HG03457 (cell line): ENCODE measurements around the gene RABAC1.
"Not testable (repeated sequence)": the region's sequence is repeated elsewhere in the genome, so short reads cannot be mapped to it uniquely, and the experiment has no call there.

Experiments
- ATAC-seq: cut with Tn5 transposase; IDR thresholded peaks from one replicate; pipeline ENCODE4 v1.9.1; 2021; ENCODE audit warnings: moderate number of reproducible peaks; ENCODE audit not compliant: unreplicated experiment

Gene RABAC1, protein sequence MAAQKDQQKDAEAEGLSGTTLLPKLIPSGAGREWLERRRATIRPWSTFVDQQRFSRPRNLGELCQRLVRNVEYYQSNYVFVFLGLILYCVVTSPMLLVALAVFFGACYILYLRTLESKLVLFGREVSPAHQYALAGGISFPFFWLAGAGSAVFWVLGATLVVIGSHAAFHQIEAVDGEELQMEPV

DNA sequence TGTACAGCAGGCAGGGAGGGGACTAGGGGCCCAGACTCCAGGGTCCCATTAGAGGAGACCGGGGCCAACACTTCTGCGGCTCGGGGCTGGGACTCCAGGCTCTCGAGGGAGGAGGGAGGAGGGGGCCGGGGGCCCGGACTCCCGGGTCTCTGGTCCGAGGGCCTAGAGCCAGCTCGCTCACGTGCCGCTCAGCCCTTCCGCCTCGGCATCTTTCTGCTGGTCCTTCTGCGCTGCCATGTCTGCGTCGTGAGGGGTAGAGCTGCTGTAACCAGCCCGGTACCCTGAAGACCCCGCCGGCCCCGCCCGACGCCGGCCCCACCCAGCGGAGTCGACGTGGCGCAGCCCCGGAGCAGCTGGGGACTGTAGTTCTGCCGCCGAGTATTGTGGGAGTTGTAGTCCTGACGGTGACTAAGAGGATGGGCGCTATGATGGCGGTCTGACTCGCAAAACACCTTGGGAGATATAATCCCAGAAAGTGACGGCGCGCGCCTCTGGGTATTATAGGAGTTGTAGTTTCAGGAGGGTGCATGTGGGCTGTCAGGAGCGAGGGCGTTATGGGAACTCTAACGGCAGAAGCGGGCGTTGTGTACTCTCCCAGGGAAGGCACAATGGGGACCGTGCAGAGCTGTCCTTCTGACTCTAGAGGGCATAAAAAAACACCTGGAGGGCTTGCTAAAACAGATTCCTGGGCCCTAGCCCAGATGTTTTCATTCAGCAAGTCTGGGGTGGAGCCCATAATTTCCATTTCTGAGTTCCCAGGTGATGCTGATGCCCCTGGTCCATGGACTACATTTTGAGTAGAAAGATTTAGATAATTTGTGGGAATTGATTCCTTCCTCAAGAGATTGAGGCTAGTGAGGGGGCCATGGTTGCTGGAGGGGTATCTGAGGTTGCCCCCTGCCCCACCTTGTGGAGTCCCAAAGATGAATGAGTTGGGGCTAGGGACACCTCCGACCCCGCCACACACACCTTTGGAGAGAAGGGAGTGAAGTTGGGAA is at the start of gene RABAC1:
TSS of gene RABAC1 (minus strand) at position 266 of the 998 bp plus-strand sequence. CDS start at position 237, 29 bp downstream.
- peak; percentile 67 for ATAC-seq

DNA sequence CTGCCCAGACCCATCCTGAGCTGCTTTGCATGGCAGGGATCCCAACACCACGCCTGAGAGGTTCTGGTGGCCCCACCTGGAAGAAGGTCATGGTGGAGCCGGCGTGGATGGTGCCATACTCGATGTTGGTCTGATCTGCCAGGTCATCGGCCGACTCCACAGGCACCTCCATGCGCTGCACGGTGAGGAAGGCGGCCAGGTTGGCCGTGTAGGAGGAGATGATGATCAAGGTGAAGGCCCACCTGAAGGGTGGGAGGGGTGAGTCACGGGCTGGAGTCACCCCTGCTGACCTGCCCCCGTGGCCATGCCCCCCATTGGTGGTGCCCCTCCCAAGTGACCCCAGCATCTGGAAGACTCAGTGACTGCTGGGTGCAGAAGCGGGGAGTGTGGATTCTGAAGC is 47.4 kb upstream of the RABAC1 start:
- ATAC-seq = no peak

DNA sequence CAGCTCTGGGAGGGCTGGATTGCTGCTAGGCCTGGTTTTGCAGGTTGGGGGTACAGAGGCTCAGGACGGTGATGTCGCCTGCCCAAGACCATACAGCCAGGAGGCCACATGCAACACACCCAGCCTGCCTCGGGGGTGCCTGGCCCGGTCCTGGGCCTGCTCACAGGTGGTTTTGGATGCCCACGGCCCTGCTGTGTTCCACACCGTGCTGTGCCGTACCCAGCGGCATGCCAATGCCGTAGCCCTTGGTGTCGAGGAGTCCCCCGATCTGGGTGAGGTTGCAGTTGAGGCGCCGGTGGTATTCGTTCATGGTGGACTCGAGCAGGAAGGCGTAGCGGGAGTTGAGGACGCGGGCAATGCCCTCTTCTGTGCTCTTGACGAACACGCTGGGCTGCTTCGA is 46.4 kb upstream of the RABAC1 start:
- no peak for ATAC-seq

DNA sequence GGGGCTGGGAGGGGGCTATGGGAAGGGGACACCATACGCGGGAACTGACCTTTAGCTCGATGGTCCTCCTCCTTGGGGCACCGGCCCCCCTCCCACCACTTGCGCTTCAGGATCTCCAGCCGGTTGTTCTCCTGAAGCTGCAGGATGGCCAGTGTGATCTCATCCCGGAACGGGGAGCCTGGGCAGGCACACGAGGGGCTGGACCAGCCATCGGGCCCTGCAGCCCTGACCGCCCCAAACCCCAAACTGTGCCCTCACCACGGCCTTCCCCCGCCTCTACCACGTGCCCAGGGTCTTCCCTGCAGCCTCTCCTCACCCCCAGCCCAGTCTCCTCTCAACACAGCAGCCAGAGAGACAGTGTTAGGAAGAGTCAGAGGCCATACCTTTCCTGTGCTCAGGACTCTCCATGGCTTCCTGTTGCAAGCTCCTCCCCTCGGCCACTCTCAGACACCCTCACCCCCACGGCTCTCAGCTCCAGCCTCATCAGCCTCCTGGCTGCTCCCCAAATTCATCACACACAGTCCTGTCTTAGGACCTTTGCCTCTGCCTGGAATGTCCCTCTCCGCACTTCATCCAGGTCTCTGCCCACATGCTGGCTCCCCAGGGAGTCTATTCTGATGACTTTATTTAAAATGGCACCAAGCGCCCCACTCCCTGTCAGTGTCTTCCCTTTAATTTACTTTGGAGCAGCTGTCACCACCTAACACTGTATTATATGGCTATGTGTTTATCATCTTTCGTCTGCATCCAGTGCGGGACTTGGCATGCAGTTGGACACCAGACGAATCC is 44.6 kb upstream of the RABAC1 start:
- ATAC-seq = no peak

DNA sequence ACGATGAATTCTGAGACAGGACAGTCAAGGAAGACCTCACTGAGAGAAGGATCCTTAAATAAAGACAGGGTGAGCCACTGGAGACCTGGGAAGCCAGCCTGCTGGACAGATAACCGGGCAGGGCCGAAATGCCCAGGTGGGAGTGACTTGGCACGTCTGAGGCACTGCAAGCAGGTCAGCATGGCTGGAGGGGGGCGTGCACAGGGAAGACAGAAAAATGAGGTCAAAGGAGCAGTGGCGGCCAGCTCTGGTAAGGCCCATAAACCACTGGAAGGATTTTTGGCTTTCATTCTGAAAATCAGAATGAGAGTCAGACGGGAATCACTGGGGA is 40.7 kb upstream of the RABAC1 start:
- ATAC-seq = no peak

DNA sequence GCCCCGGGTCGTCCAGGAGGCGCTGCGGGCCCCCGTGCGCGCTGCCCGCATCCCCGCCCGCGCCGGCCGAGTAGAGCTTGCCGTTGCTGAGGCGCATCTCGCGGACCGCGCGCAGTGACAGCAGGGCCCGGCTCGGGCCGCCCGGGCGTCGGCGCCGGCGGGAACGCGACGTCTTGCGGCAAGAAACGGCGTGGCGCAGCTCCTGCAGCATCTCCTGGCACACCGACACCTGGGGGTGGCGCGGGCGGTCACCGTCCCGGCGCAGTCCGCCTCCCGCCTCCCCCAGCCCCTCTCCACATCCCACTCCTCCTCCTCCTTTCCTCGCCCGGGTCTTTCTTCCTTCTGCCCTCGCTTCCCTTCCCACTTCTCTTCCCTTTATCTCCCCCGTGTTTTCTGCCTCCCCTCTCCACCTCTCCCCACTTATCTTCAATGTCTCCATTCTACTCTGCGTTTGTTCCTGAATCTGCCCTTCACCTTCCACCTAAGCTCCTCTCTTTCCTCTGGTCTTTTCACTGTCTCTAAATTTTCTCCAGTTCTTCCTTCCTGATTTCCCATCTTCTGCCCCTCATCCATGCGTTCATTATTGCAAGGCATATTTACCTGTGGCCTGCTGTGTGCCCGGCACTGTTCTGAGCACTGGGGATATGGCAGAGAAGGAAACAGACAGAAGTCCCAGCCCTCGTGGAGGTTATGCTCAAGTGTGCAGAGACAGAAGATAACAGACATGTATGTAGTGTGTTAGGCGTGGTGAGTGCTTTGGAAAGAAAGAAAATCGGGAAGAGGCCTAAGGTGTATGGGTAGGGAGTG is 40.2 kb upstream of the RABAC1 start:
- no peak for ATAC-seq

DNA sequence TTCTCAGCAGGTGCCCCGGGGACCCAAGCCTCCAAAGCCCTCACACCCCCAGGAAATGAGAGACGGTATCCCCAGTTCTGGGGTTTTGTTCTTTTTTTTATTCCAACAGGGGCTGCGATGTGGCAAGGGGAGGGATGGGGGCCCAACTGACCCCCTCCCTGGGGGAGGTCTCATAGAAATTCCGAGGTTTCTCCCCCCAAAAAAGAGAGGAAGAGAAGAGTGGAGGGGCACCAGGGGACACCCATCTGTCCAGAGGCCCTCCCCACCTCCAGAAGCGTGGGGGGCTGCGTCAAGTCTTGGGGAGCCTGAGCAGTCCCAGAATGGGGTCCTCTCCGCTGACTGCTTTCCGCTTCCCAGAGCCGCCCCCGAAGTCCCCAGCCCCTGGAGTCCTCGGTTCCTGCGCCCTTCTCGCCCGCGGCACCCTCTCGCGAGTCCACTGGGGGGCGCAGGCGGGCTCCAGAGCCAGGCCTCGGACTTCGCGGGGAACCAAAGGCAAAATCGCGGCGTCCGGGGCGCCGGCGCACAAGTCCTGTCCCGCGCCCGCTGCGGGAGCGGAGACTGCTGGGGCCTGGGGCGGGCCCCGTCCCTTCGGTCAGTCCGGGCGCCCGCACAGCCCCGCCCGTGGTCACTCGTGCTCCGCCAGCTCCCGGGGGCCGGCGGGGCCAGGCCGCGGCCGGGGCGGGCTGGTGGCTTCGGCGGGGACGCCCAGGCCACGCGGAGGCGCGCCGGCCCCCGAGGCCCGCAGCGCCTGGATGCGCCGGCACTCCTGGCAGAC is 39.3 kb upstream of the RABAC1 start:
- ATAC-seq = no peak

DNA sequence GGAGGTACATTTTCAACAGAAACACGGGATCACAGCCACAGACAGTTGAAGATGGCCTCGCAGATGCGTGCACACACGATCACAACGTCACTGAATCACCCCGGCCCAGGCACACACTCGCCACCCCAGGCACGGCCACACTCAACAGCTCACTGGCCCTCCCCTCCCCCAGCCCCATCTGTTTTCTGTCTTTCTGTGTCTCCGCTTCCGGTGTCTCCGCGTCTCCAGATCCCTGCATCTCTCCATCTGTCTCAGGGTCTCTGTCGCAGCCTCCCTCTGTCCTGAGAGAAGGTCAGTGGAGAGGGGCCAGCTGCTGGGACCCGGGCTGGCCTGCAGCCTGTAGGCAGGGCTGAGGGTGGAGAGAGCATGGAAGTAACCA is 38.7 kb upstream of the RABAC1 start:
- ATAC-seq = no peak

DNA sequence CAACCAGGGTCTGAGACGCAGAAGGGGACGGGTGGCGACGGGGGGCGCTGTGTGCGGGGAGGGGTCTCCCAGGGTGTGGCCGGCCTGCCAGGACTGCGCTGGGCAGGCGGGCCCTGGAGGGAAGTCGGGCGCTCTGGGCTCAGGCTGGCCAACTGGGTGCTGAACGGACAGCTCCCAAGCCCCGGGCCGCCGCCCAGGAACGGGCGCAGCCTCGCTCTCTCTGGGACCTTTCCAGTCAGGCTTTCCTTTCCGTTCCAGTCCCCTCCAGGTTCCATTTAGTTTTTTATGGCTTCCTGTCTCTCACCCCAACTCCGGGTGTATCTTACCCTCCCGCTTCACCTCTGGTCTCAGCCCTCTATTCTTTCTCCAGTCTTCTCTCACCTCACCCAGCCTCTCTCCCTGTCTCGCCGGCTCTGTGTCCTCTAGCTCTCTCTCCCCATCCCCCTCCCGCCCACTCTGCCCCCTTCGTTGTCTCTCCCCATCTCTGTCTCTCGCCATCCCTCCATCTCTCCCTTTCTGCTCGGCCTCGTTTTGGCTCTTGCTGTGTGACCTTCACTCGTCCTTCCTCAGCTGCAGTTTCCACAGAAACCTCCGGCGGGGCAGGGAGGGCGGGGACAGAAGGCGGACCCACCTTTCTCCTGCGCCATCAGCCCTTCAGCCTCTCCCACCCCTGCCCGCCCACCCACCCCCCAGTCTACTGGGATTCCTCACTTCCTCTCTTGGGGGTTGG is 38.2 kb upstream of the RABAC1 start:
- ATAC-seq = no peak

DNA sequence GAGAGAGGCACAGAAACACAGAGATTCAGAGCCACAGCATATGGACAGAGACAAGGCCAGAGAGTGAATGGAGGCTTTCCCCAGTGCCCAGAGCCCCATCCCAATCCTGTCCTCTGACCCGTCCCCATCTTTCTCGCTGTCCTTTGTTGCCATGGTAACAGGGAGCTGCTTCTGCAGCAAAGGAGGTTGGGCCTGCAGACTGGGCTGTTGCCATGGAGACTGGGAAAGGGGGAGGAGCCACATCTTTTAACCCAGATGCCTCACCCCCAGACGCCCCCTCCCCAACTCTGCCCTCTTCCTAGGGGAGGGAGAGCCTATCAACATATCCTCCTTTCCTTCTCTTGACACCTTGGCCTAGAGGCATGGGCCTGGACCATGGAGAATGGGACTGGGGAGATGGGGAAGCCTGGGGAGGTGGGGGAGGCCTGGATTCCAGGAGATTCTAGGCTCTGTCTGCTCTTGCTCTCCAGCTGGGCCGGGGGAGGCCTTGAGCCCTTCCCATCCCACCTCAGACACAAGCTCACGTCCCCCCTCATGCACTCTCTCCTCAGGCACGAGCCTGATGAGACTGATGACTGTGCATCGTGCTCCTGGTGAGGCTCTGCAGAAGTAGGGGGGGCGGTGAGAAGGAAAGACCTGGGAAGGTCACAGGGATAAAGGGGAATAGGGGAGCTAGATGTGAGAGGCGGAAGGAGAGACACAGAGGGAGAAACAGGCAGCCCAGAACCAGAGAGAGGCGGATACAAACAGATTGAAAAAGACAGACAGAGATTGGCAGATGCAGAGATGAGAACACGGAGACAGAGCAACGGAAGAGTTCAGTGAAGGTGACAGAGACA is 37.1 kb upstream of the RABAC1 start:
- ATAC-seq = no peak

DNA sequence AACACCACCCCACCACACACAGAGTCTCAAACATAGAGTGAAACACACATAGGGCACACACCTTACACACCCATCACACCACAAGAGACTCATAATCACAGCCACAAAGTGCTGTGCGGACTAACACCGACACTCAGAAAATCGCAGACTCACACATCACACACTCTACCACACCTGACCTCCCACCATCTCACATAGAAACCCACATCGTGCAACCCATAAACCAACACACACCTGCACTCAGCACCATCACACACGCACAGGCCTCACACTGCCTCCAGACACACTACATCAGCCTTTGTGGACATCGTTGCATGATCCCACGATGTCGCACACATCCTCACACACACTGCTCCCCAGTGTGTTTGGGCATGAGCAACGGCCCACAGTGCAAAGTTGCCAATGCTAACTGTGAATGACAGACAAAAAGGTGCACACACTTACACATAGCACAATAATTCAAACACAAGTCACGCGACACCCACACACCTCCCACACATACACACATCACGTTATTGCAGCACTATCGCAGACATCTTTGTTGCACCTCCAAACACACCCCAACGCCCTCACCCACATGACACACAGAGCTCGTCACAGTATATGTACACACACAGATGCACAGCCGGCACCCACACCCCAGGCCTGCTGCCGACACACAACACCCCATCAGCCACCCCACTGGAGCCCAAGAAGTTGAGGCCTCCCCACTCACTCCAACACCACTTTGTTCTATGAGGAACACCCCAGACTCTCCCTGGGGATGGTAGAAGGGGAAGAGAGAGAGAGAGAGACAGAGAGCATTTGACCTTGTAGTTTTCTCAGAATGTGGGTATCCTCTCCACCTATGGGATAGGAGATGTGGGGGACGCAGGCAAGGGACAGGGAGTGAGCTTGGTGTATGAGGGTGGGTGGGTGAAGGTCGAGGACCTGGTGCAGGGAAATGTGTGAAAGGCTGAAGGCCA is 36.2 kb upstream of the RABAC1 start:
- ATAC-seq = no peak

DNA sequence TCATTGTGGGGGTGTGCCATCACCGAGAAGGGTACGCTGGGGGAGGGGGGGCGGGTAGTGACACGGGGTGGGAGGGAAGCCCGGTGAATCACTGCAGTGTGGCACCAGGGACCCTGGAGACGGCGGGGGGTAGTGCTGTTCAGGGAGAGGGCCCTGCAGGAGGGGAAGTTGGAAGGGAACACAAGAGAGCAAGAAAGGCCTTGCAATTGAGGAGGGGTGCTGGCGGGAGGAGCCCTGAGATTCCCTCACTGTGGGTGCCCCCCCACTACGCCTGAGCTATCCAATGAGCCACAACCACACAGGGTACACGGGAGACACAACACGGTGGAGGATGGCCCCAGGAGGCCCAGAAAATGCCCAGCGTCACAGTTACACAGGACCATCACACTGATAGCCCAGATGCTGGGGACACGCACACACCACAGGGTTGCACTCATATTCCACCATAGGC is 35.4 kb upstream of the RABAC1 start:
- ATAC-seq = no peak

DNA sequence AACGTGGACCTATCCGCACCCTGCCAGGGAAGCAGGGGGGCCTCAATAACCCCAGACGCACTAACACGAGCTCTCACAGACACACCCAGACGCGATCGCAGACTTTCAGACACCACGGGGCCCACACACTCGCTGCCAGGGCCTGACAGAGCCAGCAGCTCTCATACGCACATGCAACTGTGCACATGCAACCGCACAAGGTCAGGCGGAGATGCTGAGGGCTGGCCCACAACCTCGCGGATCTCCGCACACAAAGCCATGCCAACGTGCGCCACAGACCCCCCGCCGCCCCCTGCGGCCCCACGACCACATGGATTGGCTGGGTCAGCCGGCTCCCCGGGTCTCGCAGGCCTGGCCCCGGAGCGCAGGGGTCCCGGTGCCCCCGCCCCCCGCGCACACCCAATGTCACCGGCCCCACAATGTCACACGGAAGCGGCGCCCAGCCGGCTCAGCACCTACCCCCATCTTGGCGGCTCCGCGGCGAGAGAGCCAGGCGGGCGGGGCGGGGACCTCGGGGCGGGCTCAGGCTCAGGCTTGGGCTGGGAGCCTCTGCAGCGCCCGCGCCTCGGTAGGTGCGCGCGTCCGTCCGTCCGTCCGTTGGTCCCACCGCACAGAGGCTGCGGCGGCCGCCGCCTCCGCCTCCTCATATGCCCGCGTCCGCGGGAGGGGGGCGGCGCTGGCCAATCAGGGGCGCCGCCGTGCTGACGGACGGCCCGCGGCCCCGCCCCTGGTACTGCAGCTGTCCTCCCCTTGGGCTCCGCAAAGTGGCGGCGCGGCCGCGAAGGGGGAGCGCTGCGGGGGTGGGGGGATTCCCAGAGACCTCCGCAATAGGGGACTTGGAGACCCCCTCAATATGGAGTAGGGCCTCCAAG is 34.7 kb upstream of the RABAC1 start, which contains the start of gene ATP1A3:
TSS of gene ATP1A3 (minus strand) at position 619 of the 872 bp plus-strand sequence. CDS start at position 465, 154 bp downstream.
- ATAC-seq = no peak

DNA sequence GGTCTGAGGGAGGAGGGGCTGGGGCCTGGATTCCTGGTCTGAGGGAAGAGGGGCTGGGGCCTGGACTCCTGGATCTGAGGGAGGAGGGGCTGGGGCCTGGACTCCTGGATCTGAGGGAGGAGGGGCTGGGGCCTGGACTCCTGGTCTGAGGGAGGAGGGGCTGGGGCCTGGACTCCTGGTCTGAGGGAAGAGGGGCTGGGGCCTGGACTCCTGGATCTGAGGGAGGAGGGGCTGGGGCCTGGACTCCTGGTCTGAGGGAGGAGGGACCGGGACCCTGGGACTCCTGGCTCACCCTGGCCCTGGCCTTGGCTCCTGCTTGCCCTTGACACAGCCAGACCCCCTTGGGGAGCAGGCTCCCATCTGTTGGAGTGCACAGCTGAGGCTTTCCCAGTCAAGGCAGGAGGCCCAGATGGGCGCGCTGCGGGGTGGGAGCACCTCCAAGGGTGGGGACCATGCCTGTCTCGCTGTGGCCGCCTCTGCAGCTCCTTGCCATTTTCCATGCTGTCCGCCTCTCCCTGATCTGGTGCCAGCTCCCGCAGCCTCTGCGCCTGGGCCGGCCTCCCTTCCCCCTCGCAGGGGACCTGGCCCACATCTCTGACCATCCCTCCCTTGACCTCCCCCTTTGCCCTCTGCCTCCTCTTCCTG is 32.9 kb upstream of the RABAC1 start:
- ATAC-seq = not testable (repeated sequence)

DNA sequence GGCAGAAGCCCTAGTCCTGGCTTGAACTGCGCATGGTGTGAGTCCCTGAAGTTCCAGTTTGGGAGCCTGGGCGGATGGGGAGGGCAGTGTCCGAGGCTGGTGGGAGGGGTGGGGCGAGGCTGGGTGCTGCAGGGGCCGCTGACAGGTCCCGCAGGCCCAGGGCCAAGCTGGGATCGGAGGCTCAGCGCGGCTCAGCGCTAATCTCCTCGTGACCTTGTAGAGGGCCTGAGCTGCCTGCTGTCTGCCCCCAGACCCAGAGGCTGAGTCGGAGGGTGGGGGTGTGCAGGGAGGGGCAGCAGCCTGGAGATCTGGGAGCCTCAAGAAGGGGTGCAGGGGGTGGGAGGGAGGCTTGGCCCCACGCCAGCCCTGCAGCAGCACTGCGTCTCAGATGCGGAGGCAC is 31.9 kb upstream of the RABAC1 start:
- ATAC-seq = no peak

DNA sequence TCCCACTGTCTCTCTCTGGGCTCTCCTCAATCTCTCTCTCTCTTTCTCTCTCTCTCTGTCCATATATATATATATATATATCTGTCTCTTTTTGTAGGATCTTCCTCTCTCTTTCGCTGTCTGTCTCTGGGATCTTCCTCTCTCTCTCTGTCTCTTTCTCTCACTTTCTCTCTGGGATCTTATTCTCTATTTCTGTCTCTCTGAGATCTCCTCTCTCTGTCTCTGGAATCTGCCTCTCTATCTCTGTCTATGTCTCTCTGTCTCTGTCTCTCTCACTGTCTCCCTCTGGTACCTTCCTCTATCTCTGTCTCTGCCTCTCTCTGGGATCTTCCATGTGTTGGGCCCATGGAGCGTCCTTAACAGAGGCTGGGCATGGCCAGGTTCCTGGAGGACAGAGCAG is 31.5 kb upstream of the RABAC1 start:
- ATAC-seq = no peak
